Measurements from ENCODE around the gene PRKAA2.

PRKAA2 gene

GRCh38 chr1:56627019-56627635 lies 18.0 kb upstream of the PRKAA2 start:
- no peaks in the 10 kb centered on the region for H3K27me3 ChIP-seq (replicated peaks in 2 of 5; ENCODE audit: control insufficient read depth in 4 of 5, insufficient read depth in 5 of 5, low read length in 4 of 5)
- no peak overlapping the region for H3K27ac ChIP-seq (ENCODE audit: insufficient read depth in 1 of 2, low read depth in 1 of 2, low read length in 2 of 2, poor library complexity in 1 of 2, severe bottlenecking in 2 of 2)
- no peak overlapping the region for H3K4me3 ChIP-seq (ENCODE audit: control insufficient read depth in 1 of 7, extremely low read depth in 1 of 7, insufficient read depth in 4 of 7, low read depth in 2 of 7, low read length in 6 of 7)
- H3K9me3 ChIP-seq (ENCODE audit: control extremely low read depth in 1 of 5, control insufficient read depth in 4 of 5, insufficient read depth in 2 of 5, low read depth in 1 of 5, low read length in 4 of 5): no peaks in the 10 kb centered on the region
- CTCF ChIA-PET: no interaction called here
- DNase-seq: no peak
- POLR2A ChIA-PET: no interaction called here
- no peaks in the 10 kb centered on the region for H3K36me3 ChIP-seq (ENCODE audit: control insufficient read depth in 4 of 4, insufficient read depth in 4 of 4, low read length in 3 of 4)
- H3K4me1 ChIP-seq (ENCODE audit: control extremely low read depth in 1 of 4, control insufficient read depth in 4 of 4, insufficient read depth in 4 of 4, low read length in 3 of 4): peaks cover 0 to 2% (median 0%) of the 10 kb centered on the region in 4 experiments
- WGBS (ENCODE audit: insufficient coverage): no CpG with 5 or more reads among the region's 3 CpGs

GRCh38 chr1:56627636-56628039 lies 17.5 kb upstream of the PRKAA2 start:
- no peaks in the 10 kb centered on the region for H3K36me3 ChIP-seq (ENCODE audit: control insufficient read depth in 4 of 4, insufficient read depth in 4 of 4, low read length in 3 of 4)
- H3K9me3 ChIP-seq (ENCODE audit: control extremely low read depth in 1 of 5, control insufficient read depth in 4 of 5, insufficient read depth in 2 of 5, low read depth in 1 of 5, low read length in 4 of 5): no peaks in the 10 kb centered on the region
- no peak for DNase-seq
- ChIA-PET CTCF (no interaction called here), POLR2A (no interaction called here)
- H3K27ac ChIP-seq (ENCODE audit: insufficient read depth in 1 of 2, low read depth in 1 of 2, low read length in 2 of 2, poor library complexity in 1 of 2, severe bottlenecking in 2 of 2): no peak overlapping the region
- peaks cover 0 to 2% (median 0%) of the 10 kb centered on the region in 4 experiments for H3K4me1 ChIP-seq (ENCODE audit: control extremely low read depth in 1 of 4, control insufficient read depth in 4 of 4, insufficient read depth in 4 of 4, low read length in 3 of 4)
- peaks cover 0 to 2% (median 0%) of the 10 kb centered on the region in 5 experiments for H3K27me3 ChIP-seq (replicated peaks in 2 of 5; ENCODE audit: control insufficient read depth in 4 of 5, insufficient read depth in 5 of 5, low read length in 4 of 5)
- 100% methylated on average over 2 of the region's 3 CpGs for WGBS (ENCODE audit: insufficient coverage)
- no peak overlapping the region for H3K4me3 ChIP-seq (ENCODE audit: control insufficient read depth in 1 of 7, extremely low read depth in 1 of 7, insufficient read depth in 4 of 7, low read depth in 2 of 7, low read length in 6 of 7)

- POLR2A ChIA-PET: no interaction called here
- H3K4me3 ChIP-seq (ENCODE audit: control insufficient read depth in 1 of 7, extremely low read depth in 1 of 7, insufficient read depth in 4 of 7, low read depth in 2 of 7, low read length in 6 of 7): no peak overlapping the region
Measured at GRCh38 chr1:56630786-56631185, 14.3 kb upstream of the PRKAA2 start.

GRCh38 chr1:56631901-56632300 lies 13.2 kb upstream of the PRKAA2 start:
- H3K4me3 ChIP-seq (ENCODE audit: control insufficient read depth in 1 of 7, extremely low read depth in 1 of 7, insufficient read depth in 4 of 7, low read depth in 2 of 7, low read length in 6 of 7): no peak overlapping the region
- H3K27ac ChIP-seq (ENCODE audit: insufficient read depth in 1 of 2, low read depth in 1 of 2, low read length in 2 of 2, poor library complexity in 1 of 2, severe bottlenecking in 2 of 2): no peak overlapping the region
- CTCF ChIA-PET: no interaction called here
- H3K9me3 ChIP-seq (ENCODE audit: control extremely low read depth in 1 of 5, control insufficient read depth in 4 of 5, insufficient read depth in 2 of 5, low read depth in 1 of 5, low read length in 4 of 5): no peaks in the 10 kb centered on the region
- no peaks in the 10 kb centered on the region for H3K36me3 ChIP-seq (ENCODE audit: control insufficient read depth in 4 of 4, insufficient read depth in 4 of 4, low read length in 3 of 4)
- POLR2A ChIA-PET: no interaction called here
- no peaks in the 10 kb centered on the region for H3K4me1 ChIP-seq (ENCODE audit: control extremely low read depth in 1 of 4, control insufficient read depth in 4 of 4, insufficient read depth in 4 of 4, low read length in 3 of 4)
- peaks cover 0 to 5% (median 0%) of the 10 kb centered on the region in 5 experiments for H3K27me3 ChIP-seq (replicated peaks in 2 of 5; ENCODE audit: control insufficient read depth in 4 of 5, insufficient read depth in 5 of 5, low read length in 4 of 5)
- DNase-seq: no peak
- WGBS (ENCODE audit: insufficient coverage): 100% methylated on average over 1 of the region's 2 CpGs

More at GRCh38 chr1:56630786-56631185, 14.3 kb upstream of the PRKAA2 start:
- DNase-seq: no peak
- Histone ChIP-seq H3K36me3 (ENCODE audit: control insufficient read depth in 4 of 4, insufficient read depth in 4 of 4, low read length in 3 of 4) (no peaks in the 10 kb centered on the region), H3K9me3 (ENCODE audit: control extremely low read depth in 1 of 5, control insufficient read depth in 4 of 5, insufficient read depth in 2 of 5, low read depth in 1 of 5, low read length in 4 of 5) (no peaks in the 10 kb centered on the region), H3K4me1 (ENCODE audit: control extremely low read depth in 1 of 4, control insufficient read depth in 4 of 4, insufficient read depth in 4 of 4, low read length in 3 of 4) (peaks cover 0 to 2% (median 0%) of the 10 kb centered on the region in 4 experiments), H3K27ac (ENCODE audit: insufficient read depth in 1 of 2, low read depth in 1 of 2, low read length in 2 of 2, poor library complexity in 1 of 2, severe bottlenecking in 2 of 2) (no peak overlapping the region), H3K27me3 (replicated peaks in 2 of 5; ENCODE audit: control insufficient read depth in 4 of 5, insufficient read depth in 5 of 5, low read length in 4 of 5) (peaks cover 0 to 5% (median 0%) of the 10 kb centered on the region in 5 experiments)
- CTCF ChIA-PET: no interaction called here

GRCh38 chr1:56634981-56635380 lies 10.1 kb upstream of the PRKAA2 start:
- POLR2A ChIA-PET: interaction anchor here (0.5 kb wide), 1 partner anchor 28 kb away, joined by 6 read pairs; no protein-coding TSS in a partner anchor
- 100% methylated on average over 3 of the region's 3 CpGs for WGBS (ENCODE audit: insufficient coverage)
- CTCF ChIA-PET: no interaction called here
- Histone ChIP-seq H3K27ac (ENCODE audit: insufficient read depth in 1 of 2, low read depth in 1 of 2, low read length in 2 of 2, poor library complexity in 1 of 2, severe bottlenecking in 2 of 2) (no peak overlapping the region), H3K4me3 (ENCODE audit: control insufficient read depth in 1 of 7, extremely low read depth in 1 of 7, insufficient read depth in 4 of 7, low read depth in 2 of 7, low read length in 6 of 7) (no peak overlapping the region), H3K27me3 (replicated peaks in 2 of 5; ENCODE audit: control insufficient read depth in 4 of 5, insufficient read depth in 5 of 5, low read length in 4 of 5) (peaks cover 0 to 5% (median 2%) of the 10 kb centered on the region in 5 experiments), H3K4me1 (ENCODE audit: control extremely low read depth in 1 of 4, control insufficient read depth in 4 of 4, insufficient read depth in 4 of 4, low read length in 3 of 4) (no peaks in the 10 kb centered on the region), H3K36me3 (ENCODE audit: control insufficient read depth in 4 of 4, insufficient read depth in 4 of 4, low read length in 3 of 4) (no peaks in the 10 kb centered on the region), H3K9me3 (ENCODE audit: control extremely low read depth in 1 of 5, control insufficient read depth in 4 of 5, insufficient read depth in 2 of 5, low read depth in 1 of 5, low read length in 4 of 5) (no peaks in the 10 kb centered on the region)
- DNase-seq: no peak

GRCh38 chr1:56638248-56638647 lies 6.9 kb upstream of the PRKAA2 start:
- H3K27me3 ChIP-seq (replicated peaks in 2 of 5; ENCODE audit: control insufficient read depth in 4 of 5, insufficient read depth in 5 of 5, low read length in 4 of 5): peaks cover 3 to 11% (median 8%) of the 10 kb centered on the region in 5 experiments
- no peak overlapping the region for H3K4me3 ChIP-seq (ENCODE audit: control insufficient read depth in 1 of 7, extremely low read depth in 1 of 7, insufficient read depth in 4 of 7, low read depth in 2 of 7, low read length in 6 of 7)
- no peak for DNase-seq
- H3K36me3 ChIP-seq (ENCODE audit: control insufficient read depth in 4 of 4, insufficient read depth in 4 of 4, low read length in 3 of 4): no peaks in the 10 kb centered on the region
- no peaks in the 10 kb centered on the region for H3K9me3 ChIP-seq (ENCODE audit: control extremely low read depth in 1 of 5, control insufficient read depth in 4 of 5, insufficient read depth in 2 of 5, low read depth in 1 of 5, low read length in 4 of 5)
- 89% methylated on average over 1 of the region's 1 CpG for WGBS (ENCODE audit: insufficient coverage)
- CTCF ChIA-PET: no interaction called here
- H3K27ac ChIP-seq (ENCODE audit: insufficient read depth in 1 of 2, low read depth in 1 of 2, low read length in 2 of 2, poor library complexity in 1 of 2, severe bottlenecking in 2 of 2): no peak overlapping the region
- H3K4me1 ChIP-seq (ENCODE audit: control extremely low read depth in 1 of 4, control insufficient read depth in 4 of 4, insufficient read depth in 4 of 4, low read length in 3 of 4): no peaks in the 10 kb centered on the region
- POLR2A ChIA-PET: no interaction called here

GRCh38 chr1:56639211-56639610 lies 5.9 kb upstream of the PRKAA2 start:
- Histone ChIP-seq H3K36me3 (ENCODE audit: control insufficient read depth in 4 of 4, insufficient read depth in 4 of 4, low read length in 3 of 4) (no peaks in the 10 kb centered on the region), H3K27ac (ENCODE audit: insufficient read depth in 1 of 2, low read depth in 1 of 2, low read length in 2 of 2, poor library complexity in 1 of 2, severe bottlenecking in 2 of 2) (no peak overlapping the region), H3K9me3 (ENCODE audit: control extremely low read depth in 1 of 5, control insufficient read depth in 4 of 5, insufficient read depth in 2 of 5, low read depth in 1 of 5, low read length in 4 of 5) (no peaks in the 10 kb centered on the region), H3K4me1 (ENCODE audit: control extremely low read depth in 1 of 4, control insufficient read depth in 4 of 4, insufficient read depth in 4 of 4, low read length in 3 of 4) (peaks cover 0 to 2% (median 0%) of the 10 kb centered on the region in 4 experiments), H3K27me3 (replicated peaks in 2 of 5; ENCODE audit: control insufficient read depth in 4 of 5, insufficient read depth in 5 of 5, low read length in 4 of 5) (peaks cover 7 to 21% (median 10%) of the 10 kb centered on the region in 5 experiments), H3K4me3 (ENCODE audit: control insufficient read depth in 1 of 7, extremely low read depth in 1 of 7, insufficient read depth in 4 of 7, low read depth in 2 of 7, low read length in 6 of 7) (no peak overlapping the region)
- DNase-seq: no peak
- ChIA-PET POLR2A (no interaction called here), CTCF (no interaction called here)
- no CpG with 5 or more reads among the region's 2 CpGs for WGBS (ENCODE audit: insufficient coverage)
